HEK293 (cell line): ENCODE results near the gene EPS8L1.

Source experiments
- BCL11A ChIP-seq: fragments of 450-650 bp; formaldehyde crosslinking; IDR thresholded peaks from 2 replicates; pipeline ENCODE4 v1.5.1; 2016; ENCODE audit warnings: low read depth, missing biosample characterization, missing genetic modification characterization
- BCL11B ChIP-seq: fragments of 450-650 bp; formaldehyde crosslinking; IDR thresholded peaks from 2 replicates; pipeline ENCODE4 v1.5.1; 2016; ENCODE audit warnings: low read depth, missing biosample characterization, missing genetic modification characterization
- GLIS2 ChIP-seq: fragments of 450-650 bp; formaldehyde crosslinking; IDR thresholded peaks from 2 replicates; pipeline ENCODE4 v1.5.1; 2016; ENCODE audit warnings: missing biosample characterization, missing genetic modification characterization
- IKZF3 ChIP-seq: fragments of 450-650 bp; IDR thresholded peaks from 2 replicates; pipeline ENCODE4 v1.5.0; 2018; ENCODE audit warnings: missing biosample characterization, mild to moderate bottlenecking, missing genetic modification characterization, moderate library complexity
- KLF1 ChIP-seq: fragments of 450-650 bp; formaldehyde crosslinking; IDR thresholded peaks from 2 replicates; pipeline ENCODE4 v1.5.1; 2016; ENCODE audit warnings: missing biosample characterization, missing genetic modification characterization
- KLF7 ChIP-seq: fragments of 450-650 bp; formaldehyde crosslinking; IDR thresholded peaks from 2 replicates; pipeline ENCODE4 v1.5.1; 2016; ENCODE audit warnings: missing biosample characterization, missing genetic modification characterization, borderline replicate concordance
- KLF9 ChIP-seq: fragments of 450-650 bp; formaldehyde crosslinking; IDR thresholded peaks from 2 replicates; pipeline ENCODE4 v1.5.1; 2016; ENCODE audit warnings: missing biosample characterization, missing genetic modification characterization, low read depth
- OSR2 ChIP-seq: fragments of 450-650 bp; formaldehyde crosslinking; IDR thresholded peaks from 2 replicates; pipeline ENCODE4 v1.5.1; 2016; ENCODE audit warnings: missing biosample characterization, missing genetic modification characterization
- TCF7L2 ChIP-seq: IDR thresholded peaks from 2 replicates; pipeline ENCODE4 v1.6.1; 2011; ENCODE audit warnings: low read depth, mild to moderate bottlenecking, inconsistent platforms, low read length, moderate library complexity, borderline replicate concordance
- ZBTB1 ChIP-seq: fragments of 450-650 bp; formaldehyde crosslinking; IDR thresholded peaks from 2 replicates; pipeline ENCODE4 v1.5.1; 2016; ENCODE audit warnings: missing biosample characterization, missing genetic modification characterization
- ZBTB7A ChIP-seq: fragments of 450-650 bp; formaldehyde crosslinking; IDR thresholded peaks from 2 replicates; pipeline ENCODE4 v1.5.1; 2016; ENCODE audit warnings: low read depth, missing biosample characterization, missing genetic modification characterization
- ZIC2 ChIP-seq: fragments of 450-650 bp; formaldehyde crosslinking; IDR thresholded peaks from 2 replicates; pipeline ENCODE4 v1.5.1; 2016; ENCODE audit warnings: missing biosample characterization, missing genetic modification characterization
- ZNF10 ChIP-seq: fragments of 450-650 bp; formaldehyde crosslinking; IDR thresholded peaks from 2 replicates; pipeline ENCODE4 v1.5.1; 2017; ENCODE audit warnings: missing biosample characterization, missing genetic modification characterization
- ZNF146 ChIP-seq: fragments of 450-650 bp; formaldehyde crosslinking; IDR thresholded peaks from 2 replicates; pipeline ENCODE4 v1.5.1; 2016; ENCODE audit warnings: missing biosample characterization, missing genetic modification characterization
- ZNF394 ChIP-seq: fragments of 450-650 bp; formaldehyde crosslinking; IDR thresholded peaks from 2 replicates; pipeline ENCODE4 v1.5.1; 2016; ENCODE audit warnings: missing biosample characterization, missing genetic modification characterization, mild to moderate bottlenecking, moderate library complexity, borderline replicate concordance
- ZNF629 ChIP-seq: fragments of 450-650 bp; formaldehyde crosslinking; IDR thresholded peaks from 2 replicates; pipeline ENCODE4 v1.5.1; 2017; ENCODE audit warnings: missing biosample characterization, missing genetic modification characterization
- ZNF76 ChIP-seq: fragments of 450-650 bp; formaldehyde crosslinking; IDR thresholded peaks from 2 replicates; pipeline ENCODE4; 2016; ENCODE audit warnings: low read depth, missing biosample characterization, missing genetic modification characterization, borderline replicate concordance
- ZNF837 ChIP-seq: fragments of 450-650 bp; formaldehyde crosslinking; IDR thresholded peaks from 2 replicates; pipeline ENCODE4 v1.5.1; 2016; ENCODE audit warnings: missing biosample characterization, missing genetic modification characterization
- ZSCAN23 ChIP-seq: fragments of 450-650 bp; formaldehyde crosslinking; IDR thresholded peaks from 2 replicates; pipeline ENCODE4 v1.5.1; 2016; ENCODE audit warnings: missing biosample characterization, missing genetic modification characterization
- TF ChIP-seq, protein P1 (sequence below): fragments of 450-650 bp; formaldehyde crosslinking; IDR thresholded peaks from 2 replicates; pipeline ENCODE4 v1.5.1; 2016; ENCODE audit warnings: missing biosample characterization, missing genetic modification characterization
- TF ChIP-seq, protein P2 (sequence below): fragments of 450-650 bp; formaldehyde crosslinking; IDR thresholded peaks from 2 replicates; pipeline ENCODE4 v1.5.1; 2016; ENCODE audit warnings: missing biosample characterization, missing genetic modification characterization
- TF ChIP-seq, protein P3 (sequence below): fragments of 450-650 bp; formaldehyde crosslinking; IDR thresholded peaks from 2 replicates; pipeline ENCODE4 v1.5.1; 2016; ENCODE audit warnings: missing biosample characterization, missing genetic modification characterization
- TF ChIP-seq, protein P4 (sequence below): fragments of 450-650 bp; formaldehyde crosslinking; IDR thresholded peaks from 2 replicates; pipeline ENCODE4 v1.5.1; 2016; ENCODE audit warnings: missing biosample characterization, missing genetic modification characterization
- TF ChIP-seq, protein P5 (sequence below): fragments of 450-650 bp; formaldehyde crosslinking; IDR thresholded peaks from 2 replicates; pipeline ENCODE4 v1.5.1; 2016; ENCODE audit warnings: missing biosample characterization, missing genetic modification characterization
- TF ChIP-seq, protein P6 (sequence below): fragments of 450-650 bp; formaldehyde crosslinking; IDR thresholded peaks from 2 replicates; pipeline ENCODE4 v1.5.0; 2017; ENCODE audit warnings: missing biosample characterization, missing genetic modification characterization, borderline replicate concordance

Gene EPS8L1

DNA sequence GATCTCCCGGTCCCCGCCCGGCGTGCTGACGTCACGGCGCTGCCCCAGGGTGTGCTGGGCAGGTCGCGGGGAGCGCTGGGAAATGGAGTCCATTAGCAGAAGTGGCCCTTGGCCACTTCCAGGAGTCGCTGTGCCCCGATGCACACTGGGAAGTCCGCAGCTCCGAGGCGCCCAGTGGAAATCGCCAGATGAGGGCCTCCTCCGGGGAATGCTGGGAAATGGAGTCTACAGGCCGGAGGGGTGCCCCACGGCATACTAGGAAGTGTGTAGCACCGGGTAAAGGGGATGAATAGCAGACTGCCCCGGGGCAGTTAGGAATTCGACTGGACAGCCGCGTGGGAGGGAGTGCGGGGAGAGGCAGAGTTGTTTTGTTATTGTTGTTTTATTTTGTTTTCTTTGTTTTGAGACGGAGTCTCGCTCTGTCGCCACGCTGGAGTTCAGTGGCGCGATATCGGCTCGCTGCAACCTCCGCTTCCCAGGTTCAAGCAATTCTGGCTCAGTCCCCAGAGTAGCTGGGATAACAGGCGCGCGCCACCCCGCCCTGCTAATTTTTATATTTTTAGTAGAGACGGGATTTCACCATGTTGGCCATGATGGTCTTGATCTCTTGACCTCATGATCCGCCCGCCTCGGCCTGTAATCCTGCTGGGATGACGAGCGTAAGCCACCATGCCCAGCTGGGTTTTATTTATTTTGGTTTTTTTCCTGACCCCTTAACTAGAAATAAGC is 42.2 kb downstream of the EPS8L1 start (continued):
- TF ChIP-seq ZBTB1 (tag by site-specific recombination) (no peak), IKZF3 (tag by site-specific recombination) (peak; percentile 56; the same call in 1 of the 2 replicates), ZIC2 (tag by site-specific recombination) (no peak; the same call in 1 of the 2 replicates), ZNF76 (peak; percentile 99), TCF7L2 (no peak), KLF9 (no peak), KLF1 (tag by site-specific recombination) (no peak), OSR2 (tag by site-specific recombination) (no peak), ZNF837 (no peak), BCL11A (tag by site-specific recombination) (0 out of 2 replicates have a peak, but pooled peaks have one; percentile 40), ZNF394 (tag by site-specific recombination) (peak; percentile 84; the same call in 1 of the 2 replicates), ZBTB7A (tag by site-specific recombination) (no peak), GLIS2 (tag by site-specific recombination) (peak; percentile 94), ZNF146 (no peak), ZNF10 (tag by site-specific recombination) (no peak; the same call in 1 of the 2 replicates), BCL11B (tag by site-specific recombination) (peak; percentile 77), ZSCAN23 (no peak), ZNF629 (tag by site-specific recombination) (peak; percentile 87), KLF7 (peak; percentile 41; the same call in 1 of the 2 replicates)
- TF ChIP-seq, protein P1, sequence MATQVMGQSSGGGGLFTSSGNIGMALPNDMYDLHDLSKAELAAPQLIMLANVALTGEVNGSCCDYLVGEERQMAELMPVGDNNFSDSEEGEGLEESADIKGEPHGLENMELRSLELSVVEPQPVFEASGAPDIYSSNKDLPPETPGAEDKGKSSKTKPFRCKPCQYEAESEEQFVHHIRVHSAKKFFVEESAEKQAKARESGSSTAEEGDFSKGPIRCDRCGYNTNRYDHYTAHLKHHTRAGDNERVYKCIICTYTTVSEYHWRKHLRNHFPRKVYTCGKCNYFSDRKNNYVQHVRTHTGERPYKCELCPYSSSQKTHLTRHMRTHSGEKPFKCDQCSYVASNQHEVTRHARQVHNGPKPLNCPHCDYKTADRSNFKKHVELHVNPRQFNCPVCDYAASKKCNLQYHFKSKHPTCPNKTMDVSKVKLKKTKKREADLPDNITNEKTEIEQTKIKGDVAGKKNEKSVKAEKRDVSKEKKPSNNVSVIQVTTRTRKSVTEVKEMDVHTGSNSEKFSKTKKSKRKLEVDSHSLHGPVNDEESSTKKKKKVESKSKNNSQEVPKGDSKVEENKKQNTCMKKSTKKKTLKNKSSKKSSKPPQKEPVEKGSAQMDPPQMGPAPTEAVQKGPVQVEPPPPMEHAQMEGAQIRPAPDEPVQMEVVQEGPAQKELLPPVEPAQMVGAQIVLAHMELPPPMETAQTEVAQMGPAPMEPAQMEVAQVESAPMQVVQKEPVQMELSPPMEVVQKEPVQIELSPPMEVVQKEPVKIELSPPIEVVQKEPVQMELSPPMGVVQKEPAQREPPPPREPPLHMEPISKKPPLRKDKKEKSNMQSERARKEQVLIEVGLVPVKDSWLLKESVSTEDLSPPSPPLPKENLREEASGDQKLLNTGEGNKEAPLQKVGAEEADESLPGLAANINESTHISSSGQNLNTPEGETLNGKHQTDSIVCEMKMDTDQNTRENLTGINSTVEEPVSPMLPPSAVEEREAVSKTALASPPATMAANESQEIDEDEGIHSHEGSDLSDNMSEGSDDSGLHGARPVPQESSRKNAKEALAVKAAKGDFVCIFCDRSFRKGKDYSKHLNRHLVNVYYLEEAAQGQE (tag by site-specific recombination), result peak; percentile 52; the same call in 1 of the 2 replicates
- TF ChIP-seq, protein P2, sequence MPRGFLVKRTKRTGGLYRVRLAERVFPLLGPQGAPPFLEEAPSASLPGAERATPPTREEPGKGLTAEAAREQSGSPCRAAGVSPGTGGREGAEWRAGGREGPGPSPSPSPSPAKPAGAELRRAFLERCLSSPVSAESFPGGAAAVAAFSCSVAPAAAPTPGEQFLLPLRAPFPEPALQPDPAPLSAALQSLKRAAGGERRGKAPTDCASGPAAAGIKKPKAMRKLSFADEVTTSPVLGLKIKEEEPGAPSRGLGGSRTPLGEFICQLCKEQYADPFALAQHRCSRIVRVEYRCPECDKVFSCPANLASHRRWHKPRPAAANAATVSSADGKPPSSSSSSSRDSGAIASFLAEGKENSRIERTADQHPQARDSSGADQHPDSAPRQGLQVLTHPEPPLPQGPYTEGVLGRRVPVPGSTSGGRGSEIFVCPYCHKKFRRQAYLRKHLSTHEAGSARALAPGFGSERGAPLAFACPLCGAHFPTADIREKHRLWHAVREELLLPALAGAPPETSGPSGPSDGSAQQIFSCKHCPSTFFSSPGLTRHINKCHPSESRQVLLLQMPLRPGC (tag by site-specific recombination), result 0 out of 2 replicates have a peak, but pooled peaks have one; percentile 30
- TF ChIP-seq, protein P3, sequence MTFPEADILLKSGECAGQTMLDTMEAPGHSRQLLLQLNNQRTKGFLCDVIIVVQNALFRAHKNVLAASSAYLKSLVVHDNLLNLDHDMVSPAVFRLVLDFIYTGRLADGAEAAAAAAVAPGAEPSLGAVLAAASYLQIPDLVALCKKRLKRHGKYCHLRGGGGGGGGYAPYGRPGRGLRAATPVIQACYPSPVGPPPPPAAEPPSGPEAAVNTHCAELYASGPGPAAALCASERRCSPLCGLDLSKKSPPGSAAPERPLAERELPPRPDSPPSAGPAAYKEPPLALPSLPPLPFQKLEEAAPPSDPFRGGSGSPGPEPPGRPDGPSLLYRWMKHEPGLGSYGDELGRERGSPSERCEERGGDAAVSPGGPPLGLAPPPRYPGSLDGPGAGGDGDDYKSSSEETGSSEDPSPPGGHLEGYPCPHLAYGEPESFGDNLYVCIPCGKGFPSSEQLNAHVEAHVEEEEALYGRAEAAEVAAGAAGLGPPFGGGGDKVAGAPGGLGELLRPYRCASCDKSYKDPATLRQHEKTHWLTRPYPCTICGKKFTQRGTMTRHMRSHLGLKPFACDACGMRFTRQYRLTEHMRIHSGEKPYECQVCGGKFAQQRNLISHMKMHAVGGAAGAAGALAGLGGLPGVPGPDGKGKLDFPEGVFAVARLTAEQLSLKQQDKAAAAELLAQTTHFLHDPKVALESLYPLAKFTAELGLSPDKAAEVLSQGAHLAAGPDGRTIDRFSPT (tag by site-specific recombination), result peak; percentile 89
- TF ChIP-seq, protein P4, sequence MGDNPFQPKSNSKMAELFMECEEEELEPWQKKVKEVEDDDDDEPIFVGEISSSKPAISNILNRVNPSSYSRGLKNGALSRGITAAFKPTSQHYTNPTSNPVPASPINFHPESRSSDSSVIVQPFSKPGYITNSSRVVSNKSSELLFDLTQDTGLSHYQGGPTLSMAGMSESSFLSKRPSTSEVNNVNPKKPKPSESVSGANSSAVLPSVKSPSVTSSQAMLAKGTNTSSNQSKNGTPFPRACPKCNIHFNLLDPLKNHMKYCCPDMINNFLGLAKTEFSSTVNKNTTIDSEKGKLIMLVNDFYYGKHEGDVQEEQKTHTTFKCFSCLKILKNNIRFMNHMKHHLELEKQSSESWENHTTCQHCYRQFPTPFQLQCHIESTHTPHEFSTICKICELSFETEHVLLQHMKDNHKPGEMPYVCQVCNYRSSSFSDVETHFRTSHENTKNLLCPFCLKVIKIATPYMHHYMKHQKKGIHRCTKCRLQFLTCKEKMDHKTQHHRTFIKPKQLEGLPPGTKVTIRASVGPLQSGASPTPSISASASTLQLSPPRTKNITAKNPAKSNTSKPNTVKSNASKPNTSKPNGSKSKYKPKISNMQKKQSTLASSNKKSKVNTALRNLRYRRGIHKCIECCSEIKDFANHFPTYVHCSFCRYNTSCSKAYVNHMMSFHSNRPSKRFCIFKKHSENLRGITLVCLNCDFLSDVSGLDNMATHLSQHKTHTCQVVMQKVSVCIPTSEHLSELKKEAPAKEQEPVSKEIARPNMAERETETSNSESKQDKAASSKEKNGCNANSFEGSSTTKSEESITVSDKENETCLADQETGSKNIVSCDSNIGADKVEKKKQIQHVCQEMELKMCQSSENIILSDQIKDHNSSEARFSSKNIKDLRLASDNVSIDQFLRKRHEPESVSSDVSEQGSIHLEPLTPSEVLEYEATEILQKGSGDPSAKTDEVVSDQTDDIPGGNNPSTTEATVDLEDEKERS (tag by site-specific recombination), result 0 out of 2 replicates have a peak, but pooled peaks have one; percentile 49
- TF ChIP-seq, protein P5, sequence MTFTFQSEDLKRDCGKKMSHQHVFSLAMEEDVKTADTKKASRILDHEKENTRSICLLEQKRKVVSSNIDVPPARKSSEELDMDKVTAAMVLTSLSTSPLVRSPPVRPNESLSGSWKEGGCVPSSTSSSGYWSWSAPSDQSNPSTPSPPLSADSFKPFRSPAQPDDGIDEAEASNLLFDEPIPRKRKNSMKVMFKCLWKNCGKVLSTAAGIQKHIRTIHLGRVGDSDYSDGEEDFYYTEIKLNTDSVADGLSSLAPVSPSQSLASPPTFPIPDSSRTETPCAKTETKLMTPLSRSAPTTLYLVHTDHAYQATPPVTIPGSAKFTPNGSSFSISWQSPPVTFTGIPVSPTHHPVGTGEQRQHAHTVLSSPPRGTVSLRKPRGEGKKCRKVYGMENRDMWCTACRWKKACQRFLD (tag by site-specific recombination), result no peak
- TF ChIP-seq, protein P6, sequence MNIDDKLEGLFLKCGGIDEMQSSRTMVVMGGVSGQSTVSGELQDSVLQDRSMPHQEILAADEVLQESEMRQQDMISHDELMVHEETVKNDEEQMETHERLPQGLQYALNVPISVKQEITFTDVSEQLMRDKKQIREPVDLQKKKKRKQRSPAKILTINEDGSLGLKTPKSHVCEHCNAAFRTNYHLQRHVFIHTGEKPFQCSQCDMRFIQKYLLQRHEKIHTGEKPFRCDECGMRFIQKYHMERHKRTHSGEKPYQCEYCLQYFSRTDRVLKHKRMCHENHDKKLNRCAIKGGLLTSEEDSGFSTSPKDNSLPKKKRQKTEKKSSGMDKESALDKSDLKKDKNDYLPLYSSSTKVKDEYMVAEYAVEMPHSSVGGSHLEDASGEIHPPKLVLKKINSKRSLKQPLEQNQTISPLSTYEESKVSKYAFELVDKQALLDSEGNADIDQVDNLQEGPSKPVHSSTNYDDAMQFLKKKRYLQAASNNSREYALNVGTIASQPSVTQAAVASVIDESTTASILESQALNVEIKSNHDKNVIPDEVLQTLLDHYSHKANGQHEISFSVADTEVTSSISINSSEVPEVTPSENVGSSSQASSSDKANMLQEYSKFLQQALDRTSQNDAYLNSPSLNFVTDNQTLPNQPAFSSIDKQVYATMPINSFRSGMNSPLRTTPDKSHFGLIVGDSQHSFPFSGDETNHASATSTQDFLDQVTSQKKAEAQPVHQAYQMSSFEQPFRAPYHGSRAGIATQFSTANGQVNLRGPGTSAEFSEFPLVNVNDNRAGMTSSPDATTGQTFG (tag by site-specific recombination), result no peak
